OCI-LY3 (cell line): ENCODE data around the gene ATOH1.

Experiments used
- CTCF ChIP-seq: fragments of 200-600, 300-600 bp; sonication (generic); IDR thresholded peaks from 2 replicates; pipeline ENCODE4 v1.5.1; 2014; ENCODE audit warnings: antibody characterized with exemption, low read length, low read depth
- EZH2phosphoT487 ChIP-seq: fragments of 200-600 bp; shearing (Covaris generic); IDR thresholded peaks from 2 replicates; pipeline ENCODE4 v1.6.1; 2018; ENCODE audit warnings: antibody characterized with exemption, mixed run types, low read depth

- TF ChIP-seq CTCF (no peak), EZH2phosphoT487 (no peak)
Observed at GRCh38 chr4:93878566-93878965, 50.0 kb downstream of the ATOH1 start.
